ENCODE results near the gene PLEKHA6.

- no peak for TF ChIP-seq CTCF (IDR thresholded peaks at IDR 0.05)
- no peak for TF ChIP-seq POLR2A (IDR thresholded peaks at IDR 0.05)
These were observed 148.7 kb downstream of the PLEKHA6 start for GRCh38 chr1:204211046-204211445.

Data from prostate gland (tissue), 2 donors.